Urothelium cell line (cell line): ENCODE measurements around the gene RALGPS1.

ENCODE experiments used
- DNase-seq: peaks from one replicate; pipeline ENCODE4 v3.0.0; 2011; ENCODE audit warnings: low spot score, mixed read lengths
- FAIRE-seq: peaks from 2 replicates; lab custom pipeline; 2011; peaks lifted over from hg19 to GRCh38; lab: Jason Lieb, UNC

Gene RALGPS1

GRCh38 chr9:127198587-127198986 lies 284.0 kb downstream of the RALGPS1 start:
- FAIRE-seq: no peak
- no peak for DNase-seq

DNA sequence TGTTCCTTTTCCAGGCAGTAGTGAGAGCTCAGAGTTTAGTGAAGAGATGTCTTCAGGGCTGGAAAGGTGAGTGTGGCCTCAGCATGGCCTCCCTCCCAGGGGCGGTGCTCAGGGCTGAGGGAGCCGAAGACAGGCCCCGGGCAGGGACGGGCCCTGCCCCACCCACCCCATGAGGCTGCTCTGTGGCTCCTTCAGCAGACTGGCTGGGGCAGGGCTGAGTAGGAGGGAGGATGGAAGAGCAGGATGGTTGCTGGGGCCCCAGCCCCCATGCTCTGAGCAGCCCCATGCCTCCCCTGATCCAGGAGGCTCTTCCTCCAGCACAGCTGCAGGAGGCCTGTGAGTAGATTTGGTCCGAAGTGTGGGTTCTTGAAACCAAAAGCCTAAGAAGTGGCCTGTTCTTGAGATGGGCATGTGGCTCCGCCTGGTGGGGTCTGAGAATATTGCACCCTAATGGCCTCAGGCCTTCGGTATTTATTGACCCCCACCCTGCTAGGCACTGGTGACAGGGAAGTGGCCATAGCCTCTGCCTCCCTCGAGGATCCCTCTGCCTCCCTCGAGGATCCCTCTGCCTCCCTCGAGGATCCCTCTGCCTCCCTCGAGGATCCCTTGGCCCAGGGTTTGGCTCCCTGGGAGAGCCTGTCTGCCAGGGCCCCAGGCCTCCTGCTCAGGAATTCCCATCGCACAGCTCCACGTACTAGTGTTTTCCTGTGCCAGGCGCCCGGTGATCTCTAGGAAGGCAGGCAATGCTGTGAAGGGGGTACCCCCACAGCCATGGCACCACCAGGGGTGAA lies 284.6 kb downstream of the RALGPS1 start:
- DNase-seq (peak; percentile 72), FAIRE-seq (no peak)

DNA sequence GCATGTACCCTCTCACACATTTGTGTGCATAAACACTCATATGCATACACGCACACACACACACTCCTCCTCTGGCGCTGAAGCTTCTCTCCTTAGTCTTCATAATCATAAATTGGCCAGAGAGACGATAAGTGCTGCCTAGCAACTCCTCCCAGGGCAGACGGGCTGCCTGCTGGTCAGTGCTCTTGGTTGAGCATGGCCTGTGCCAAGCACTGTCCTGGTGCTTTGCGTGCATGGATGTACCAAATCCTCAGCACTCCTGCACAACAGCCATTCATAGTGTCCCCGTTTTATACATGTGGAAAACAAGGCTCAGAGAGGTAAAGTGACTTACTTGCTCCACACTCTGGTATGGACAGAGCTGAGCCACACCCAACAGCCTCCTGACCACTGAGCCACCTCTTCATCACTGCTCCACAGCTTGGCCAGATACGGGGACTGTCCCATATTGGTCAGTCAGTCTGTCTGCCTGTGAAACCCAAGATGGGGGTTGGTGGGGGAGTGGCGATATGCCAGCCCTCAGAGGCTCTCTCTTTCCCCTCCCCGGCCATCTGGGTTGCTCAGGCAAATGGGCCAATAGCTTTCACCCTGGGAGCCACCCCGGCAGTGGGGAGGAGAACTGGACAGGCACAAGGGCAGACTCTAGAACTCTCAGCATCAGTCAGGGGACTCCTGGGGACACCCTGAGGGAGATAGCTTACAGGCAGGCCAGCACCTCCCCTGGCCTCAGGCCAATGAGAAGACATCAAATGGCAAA lies 285.7 kb downstream of the RALGPS1 start:
- no peak for FAIRE-seq
- DNase-seq: no peak

GRCh38 chr9:127201071-127201541 lies 286.5 kb downstream of the RALGPS1 start:
- no peak for DNase-seq
- FAIRE-seq: no peak

DNA sequence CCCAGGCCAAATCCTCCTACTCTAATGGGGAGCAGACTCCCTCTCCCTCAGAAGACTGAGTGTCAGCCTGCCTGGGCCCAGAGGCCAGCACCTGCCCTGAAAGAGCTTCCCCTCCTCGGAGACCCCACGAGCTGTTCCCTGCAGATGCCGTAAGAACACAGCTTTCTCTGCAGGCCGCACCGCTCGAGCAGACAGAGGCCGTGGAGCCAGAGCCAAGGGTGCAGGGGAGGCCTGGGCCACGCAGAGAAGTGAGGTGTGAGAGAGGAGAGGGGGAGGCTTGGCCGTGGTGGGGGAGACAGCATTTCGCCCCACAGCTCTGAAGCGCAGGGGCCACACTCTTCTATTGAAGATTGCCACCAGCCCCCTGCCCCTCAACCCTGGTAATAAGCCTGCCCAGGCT lies 287.1 kb downstream of the RALGPS1 start:
- DNase-seq: no peak
- no peak for FAIRE-seq

- no peak for FAIRE-seq
- DNase-seq: no peak
Observed at GRCh38 chr9:127202461-127203169, 288.0 kb downstream of the RALGPS1 start.

- DNase-seq: no peak
- FAIRE-seq: no peak
Observed at GRCh38 chr9:127203681-127204327, 289.2 kb downstream of the RALGPS1 start.

DNA sequence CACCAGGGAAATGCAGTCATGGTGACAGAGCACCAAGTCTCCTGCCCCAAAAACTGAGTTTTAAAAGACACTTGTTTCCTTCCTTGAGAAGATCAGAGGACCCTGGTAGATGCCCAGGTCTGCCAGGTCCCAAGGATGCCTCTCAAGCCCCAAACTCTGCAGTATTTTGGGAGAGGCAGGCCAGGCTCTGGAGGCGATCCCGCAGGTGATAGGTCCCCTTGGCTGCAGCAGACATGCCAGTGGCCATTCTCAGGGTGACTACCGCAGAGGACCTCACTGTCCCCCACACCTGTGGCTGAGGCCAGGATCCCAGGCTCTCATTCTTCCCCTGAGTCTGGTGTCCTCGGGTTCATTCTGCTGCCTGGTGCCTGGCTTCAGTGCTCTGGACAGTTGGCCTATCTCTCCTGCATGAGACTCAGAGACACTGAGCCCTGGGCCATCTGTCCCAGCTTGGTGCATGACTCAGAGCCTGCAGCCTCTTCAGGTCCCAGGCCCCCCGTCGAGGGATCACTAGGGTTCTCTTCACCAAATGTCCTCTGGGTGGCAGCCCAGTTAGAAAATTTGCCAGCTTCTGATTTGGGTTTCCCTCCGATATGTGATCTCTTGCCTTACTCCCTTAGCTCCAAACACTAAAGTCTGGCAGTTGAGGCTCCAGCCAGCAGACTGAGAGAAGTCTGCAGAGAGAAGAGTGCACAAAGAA lies 290.3 kb downstream of the RALGPS1 start:
- no peak for FAIRE-seq
- DNase-seq: peak; percentile 44

GRCh38 chr9:127205952-127206351 lies 291.4 kb downstream of the RALGPS1 start:
- DNase-seq (no peak), FAIRE-seq (no peak)

DNA sequence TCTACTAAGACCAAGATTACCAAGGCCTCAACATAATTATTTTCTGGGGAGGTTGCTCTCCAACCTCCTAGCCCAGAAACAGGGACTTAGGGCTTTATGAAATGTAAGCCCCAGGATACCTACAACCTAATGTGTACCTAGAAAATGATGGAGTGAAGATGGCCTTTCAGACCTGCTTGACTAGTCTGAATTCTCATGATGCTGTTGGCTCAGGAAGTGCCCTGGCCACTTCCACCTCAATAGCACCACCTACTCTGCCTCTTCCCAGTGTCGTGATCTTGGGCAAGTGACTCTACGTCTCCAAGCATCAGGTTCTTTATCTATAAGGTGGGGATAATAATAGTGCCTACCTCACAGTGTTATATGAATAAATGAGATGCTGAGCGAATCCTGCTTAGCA lies 292.1 kb downstream of the RALGPS1 start:
- DNase-seq (no peak), FAIRE-seq (no peak)

- no peak for FAIRE-seq
- DNase-seq: no peak
Observed at GRCh38 chr9:127207734-127208410, 293.3 kb downstream of the RALGPS1 start.

- no peak for DNase-seq
- FAIRE-seq: no peak
Observed at GRCh38 chr9:127208416-127208815, 293.8 kb downstream of the RALGPS1 start.

DNA sequence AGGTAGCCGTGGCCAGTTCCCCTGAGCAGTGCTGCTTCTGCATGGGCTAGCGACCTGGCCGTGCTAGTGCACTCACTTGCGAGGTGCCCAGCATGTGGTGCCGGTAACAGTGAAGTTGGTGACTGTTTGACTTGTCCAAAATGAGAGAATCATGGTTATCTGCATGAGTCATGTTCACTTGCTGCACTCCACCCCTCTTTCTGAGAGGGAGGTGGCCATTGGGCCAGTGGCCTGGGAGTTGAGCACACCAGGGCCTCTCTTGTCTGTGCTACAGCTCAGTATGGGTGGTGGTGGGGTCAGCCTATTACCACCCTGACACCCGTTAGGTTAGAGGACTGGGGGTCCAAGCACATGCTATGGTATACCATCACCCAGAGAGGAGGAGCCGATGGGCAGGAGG lies 294.6 kb downstream of the RALGPS1 start:
- FAIRE-seq (no peak), DNase-seq (no peak)

GRCh38 chr9:127209948-127210640 lies 295.5 kb downstream of the RALGPS1 start:
- DNase-seq (no peak), FAIRE-seq (no peak)

DNA sequence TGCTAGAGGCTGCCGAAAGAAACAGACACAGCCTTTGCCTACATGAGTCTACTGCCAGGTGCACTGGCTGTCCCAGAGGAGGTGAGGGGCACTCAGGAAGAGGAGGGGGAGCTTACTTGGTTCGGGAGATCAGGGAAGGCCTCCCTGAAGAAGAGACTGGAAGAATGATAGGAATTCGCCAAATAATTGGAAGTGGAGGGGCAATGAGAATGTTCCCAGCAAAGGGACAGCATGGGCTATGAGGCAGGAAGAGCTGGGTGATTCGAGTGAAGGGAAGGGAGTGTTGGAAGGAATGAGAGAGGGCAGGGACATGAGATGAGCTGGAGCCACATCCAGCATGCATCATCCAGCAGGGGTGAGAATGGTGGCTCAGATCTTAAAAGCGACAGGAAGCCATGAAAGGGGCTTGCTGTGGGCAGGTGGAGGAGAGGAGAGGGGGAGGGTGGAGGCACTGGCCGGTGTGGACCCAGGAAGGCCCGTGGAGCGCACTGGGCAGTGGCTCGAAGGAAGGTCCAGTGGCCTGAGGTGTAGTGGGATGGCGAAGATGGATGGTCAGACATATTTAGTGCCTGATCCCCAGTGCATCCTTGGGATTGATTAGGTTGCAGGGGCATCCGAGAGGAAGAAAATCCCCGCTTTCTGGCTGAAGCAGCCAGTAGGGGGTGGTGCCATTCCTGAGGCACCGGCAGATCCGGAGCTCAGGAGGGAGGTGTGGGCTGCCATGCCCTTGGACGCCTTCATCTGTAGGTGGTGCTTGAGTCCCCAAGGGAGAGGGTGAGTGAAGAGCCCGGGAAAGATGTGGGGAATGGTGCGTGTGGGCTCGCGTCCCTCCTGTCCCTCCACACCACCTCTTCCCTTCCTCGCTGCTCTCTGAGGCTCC lies 296.5 kb downstream of the RALGPS1 start:
- FAIRE-seq: no peak
- DNase-seq: no peak

- no peak for FAIRE-seq
Observed at GRCh38 chr9:127211983-127212382, 297.4 kb downstream of the RALGPS1 start.

DNA sequence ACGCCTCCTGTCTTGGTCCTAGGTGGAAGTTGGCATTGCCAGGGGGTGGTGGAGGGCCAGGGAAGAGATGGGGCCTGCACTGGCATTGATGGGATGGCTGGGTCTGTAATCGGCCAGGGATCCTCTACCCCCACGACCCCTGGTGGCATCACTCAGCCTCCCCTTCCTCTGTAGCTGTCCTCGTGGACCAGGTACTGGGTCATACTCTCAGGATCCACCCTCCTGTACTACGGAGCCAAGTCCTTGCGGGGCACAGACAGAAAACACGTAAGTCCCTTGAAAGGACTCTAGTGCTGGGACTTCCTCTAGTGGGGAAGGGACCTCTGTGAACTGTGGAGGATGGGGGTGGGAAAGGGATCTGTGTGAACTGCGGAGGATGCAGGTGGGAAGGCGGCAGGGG lies 297.9 kb downstream of the RALGPS1 start:
- DNase-seq: no peak
- FAIRE-seq: no peak

More at GRCh38 chr9:127211983-127212382, 297.4 kb downstream of the RALGPS1 start:
- DNase-seq: no peak

DNA sequence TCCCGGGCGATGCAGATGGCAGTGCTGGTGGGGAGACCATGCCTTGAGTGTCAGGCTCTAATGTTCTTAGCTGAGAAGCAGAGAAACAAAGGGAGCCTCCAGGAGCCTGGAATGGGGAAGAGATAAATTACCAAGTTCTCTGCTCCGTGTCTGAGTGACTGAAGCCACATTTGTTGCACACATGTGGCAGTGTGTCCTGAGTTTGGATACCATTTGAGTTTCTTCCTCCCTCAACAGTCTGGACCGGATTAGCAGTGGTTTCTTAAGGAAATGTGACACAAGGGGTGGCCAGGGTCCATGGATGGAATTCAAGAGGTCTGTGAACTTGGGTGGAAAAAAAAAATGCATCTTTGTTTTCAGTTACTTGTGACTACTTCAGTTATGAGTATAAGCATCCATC lies 299.3 kb downstream of the RALGPS1 start:
- DNase-seq: no peak
- FAIRE-seq: no peak
